Large intestine (tissue), 3 donors: Measurements from ENCODE around the gene GPR141. TPM values are rescaled to one million over a fixed set of nuclear protein-coding genes. Genes with fewer than 3 reads are reported as not detected.

Source experiments
- DNase-seq, 2 donors: peaks; one replicate each; pipeline versions ENCODE4 v3.0.0 to v3.0.0-alpha.2; 2013
- H3K27ac ChIP-seq: one replicate; pipeline ENCODE4 v1.5.1; 2013; ENCODE audit warnings: low read length
- H3K27me3 ChIP-seq: 2 replicates; pipeline ENCODE4 v1.6.1; 2013; ENCODE audit warnings: low read length; ENCODE audit not compliant: control insufficient read depth, insufficient read depth
- H3K36me3 ChIP-seq: 2 replicates; pipeline ENCODE4 v1.6.1; 2013; ENCODE audit warnings: low read length; ENCODE audit not compliant: control insufficient read depth, insufficient read depth
- H3K4me1 ChIP-seq: one replicate; pipeline ENCODE4 v1.6.1; 2013; ENCODE audit warnings: low read length; ENCODE audit not compliant: control insufficient read depth, insufficient read depth
- H3K4me3 ChIP-seq: one replicate; pipeline ENCODE4 v1.5.1; 2013; ENCODE audit warnings: low read length
- H3K9me3 ChIP-seq: one replicate; pipeline ENCODE4 v1.6.1; 2013; ENCODE audit warnings: mild to moderate bottlenecking, low read depth, low read length, moderate library complexity; ENCODE audit not compliant: control insufficient read depth
- WGBS: methylation state at CpG from one replicate; pipeline ENCODE4 v1.1.5; 2013; ENCODE audit warnings: low lambda C conversion rate; ENCODE audit not compliant: insufficient coverage; 5-methylcytosine and 5-hydroxymethylcytosine counted together
- polyA plus RNA-seq: library from polyadenylated mRNA; unstranded; fragments of 120-200 nt; gene quantifications from one replicate; pipeline ENCODE4 v1.2.1, GENCODE V29; 2013

The GPR141 gene
- polyA plus RNA-seq, 1 donor: 0.52 TPM

DNA sequence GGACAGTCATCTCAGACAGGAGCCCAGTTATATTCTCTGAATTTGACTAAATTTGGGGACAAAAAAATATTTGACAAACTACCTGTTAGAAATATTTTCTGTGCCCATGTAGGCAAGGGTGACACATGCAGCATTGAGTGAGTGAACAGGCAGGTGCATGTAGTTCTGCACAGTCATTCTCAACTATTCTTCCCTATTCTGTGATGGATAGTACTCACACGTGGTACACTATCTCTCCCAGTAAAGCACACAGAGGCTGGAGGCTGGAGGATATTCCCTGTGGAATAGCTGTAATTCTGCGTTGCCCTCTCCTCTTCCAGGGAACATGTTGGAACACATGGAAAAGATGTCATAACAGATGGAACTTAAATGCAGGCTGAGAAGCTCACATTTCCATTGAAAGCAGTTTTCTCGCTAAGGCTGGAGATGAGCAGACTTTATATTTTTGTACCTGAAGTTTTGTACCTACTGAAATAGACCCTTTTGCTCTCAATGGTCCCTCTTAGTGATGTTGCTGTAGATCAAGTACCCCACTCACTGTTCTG, 75.0 kb downstream of the GPR141 start:
- no peak for DNase-seq
- no peak overlapping the region for H3K4me3 ChIP-seq
- no CpG with 5 or more reads among the region's 3 CpGs for WGBS
- no peaks in the 10 kb centered on the region for H3K36me3 ChIP-seq
- no peaks in the 10 kb centered on the region for H3K4me1 ChIP-seq
- H3K27ac ChIP-seq: no peak overlapping the region
- H3K9me3 ChIP-seq: no peaks in the 10 kb centered on the region
- H3K27me3 ChIP-seq: no peaks in the 10 kb centered on the region

- H3K27me3 ChIP-seq: no peaks in the 10 kb centered on the region
- H3K27ac ChIP-seq: no peak overlapping the region
- H3K4me3 ChIP-seq: no peak overlapping the region
- no peak for DNase-seq
- no CpG with 5 or more reads among the region's 5 CpGs for WGBS
- no peaks in the 10 kb centered on the region for H3K9me3 ChIP-seq
- H3K4me1 ChIP-seq: no peaks in the 10 kb centered on the region
- no peaks in the 10 kb centered on the region for H3K36me3 ChIP-seq
Observed at GRCh38 chr7:37759526-37759925, 76.0 kb downstream of the GPR141 start.

DNA sequence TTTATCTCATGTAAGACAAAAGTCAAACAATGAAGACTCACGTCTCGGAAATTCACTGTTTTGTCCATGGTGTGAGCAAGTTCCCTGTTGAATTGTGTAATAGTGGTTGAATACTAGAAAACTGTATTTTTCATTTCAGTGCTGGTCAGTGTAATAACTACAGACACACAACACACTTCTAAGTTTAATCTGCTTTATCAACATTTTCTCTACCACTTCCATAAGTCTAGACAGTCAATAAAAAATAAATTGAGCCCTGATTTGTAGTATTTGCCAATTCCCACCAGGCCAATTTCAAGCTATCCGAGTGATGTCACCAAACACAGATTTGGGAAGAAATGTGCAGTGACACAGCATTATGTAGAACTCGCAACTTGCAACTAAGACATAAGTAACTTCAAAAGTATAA, 81.9 kb downstream of the GPR141 start:
- DNase-seq: no peak
- no peaks in the 10 kb centered on the region for H3K36me3 ChIP-seq
- H3K4me3 ChIP-seq: no peak overlapping the region
- H3K9me3 ChIP-seq: no peaks in the 10 kb centered on the region
- no peak overlapping the region for H3K27ac ChIP-seq
- H3K27me3 ChIP-seq: no peaks in the 10 kb centered on the region
- H3K4me1 ChIP-seq: no peaks in the 10 kb centered on the region
- WGBS: 100% methylated on average over 1 of the region's 4 CpGs

DNA sequence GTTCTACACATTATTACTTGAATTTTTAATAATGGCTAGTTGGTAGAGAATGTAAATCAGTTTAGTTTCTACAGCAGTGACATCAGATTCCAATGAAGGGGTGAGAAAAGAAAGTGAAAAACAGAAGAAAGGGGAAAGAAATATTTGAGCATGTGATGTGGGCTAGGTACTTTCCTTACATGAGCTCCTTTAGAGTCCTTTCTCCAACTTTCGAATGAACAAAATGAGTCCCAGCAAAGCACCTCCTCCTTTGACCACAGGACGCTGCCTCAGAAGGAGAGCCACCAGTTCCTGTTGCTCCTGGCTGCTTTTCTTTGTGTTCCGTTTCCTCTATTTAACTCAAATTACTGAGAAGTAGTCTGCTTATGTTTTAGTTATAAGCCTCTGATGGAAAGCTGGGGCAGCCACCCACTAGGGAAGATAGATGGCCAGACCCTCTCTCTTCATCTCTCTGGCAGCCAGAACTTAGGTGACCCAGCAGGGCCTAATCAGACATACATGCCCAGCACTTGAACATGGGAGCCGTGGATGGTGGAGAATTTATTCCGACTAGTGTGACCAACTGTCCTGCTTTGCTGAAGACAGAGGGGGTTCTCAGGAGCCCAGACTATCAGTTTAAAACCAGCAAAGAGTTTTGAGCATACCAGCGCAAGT, 82.4 kb downstream of the GPR141 start:
- no peak for DNase-seq
- Histone ChIP-seq H3K9me3 (no peaks in the 10 kb centered on the region), H3K4me1 (no peaks in the 10 kb centered on the region), H3K27me3 (no peaks in the 10 kb centered on the region), H3K36me3 (no peaks in the 10 kb centered on the region), H3K4me3 (no peak overlapping the region), H3K27ac (no peak overlapping the region)
- WGBS: no CpG with 5 or more reads among the region's 6 CpGs

- H3K4me1 ChIP-seq: no peaks in the 10 kb centered on the region
- H3K27ac ChIP-seq: no peak overlapping the region
- no peak overlapping the region for H3K4me3 ChIP-seq
- no peaks in the 10 kb centered on the region for H3K36me3 ChIP-seq
- DNase-seq: no peak
- H3K27me3 ChIP-seq: no peaks in the 10 kb centered on the region
- no peaks in the 10 kb centered on the region for H3K9me3 ChIP-seq
- 100% methylated on average over 1 of the region's 1 CpG for WGBS
Observed at GRCh38 chr7:37768611-37769010, 85.0 kb downstream of the GPR141 start.

DNA sequence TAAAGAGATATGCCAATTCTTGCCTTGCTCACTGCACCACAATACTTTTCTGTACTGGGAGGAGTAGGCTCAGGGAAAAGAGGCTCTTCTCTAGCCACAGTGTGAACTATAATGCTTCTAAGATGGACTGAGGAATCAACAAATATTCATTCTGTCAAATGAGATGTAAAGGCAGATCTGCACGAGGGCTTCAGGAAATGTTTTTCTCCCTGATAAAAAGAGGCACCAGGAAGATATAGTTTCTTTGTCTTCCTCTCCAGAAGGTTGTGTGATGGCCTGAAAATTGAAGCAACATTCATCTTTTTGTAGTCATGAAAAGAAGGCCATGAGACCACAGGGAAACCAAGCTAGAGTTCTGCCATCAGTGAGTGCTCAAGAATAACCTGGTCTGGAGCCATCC, 85.7 kb downstream of the GPR141 start:
- Histone ChIP-seq H3K36me3 (no peaks in the 10 kb centered on the region), H3K4me1 (no peaks in the 10 kb centered on the region), H3K4me3 (no peak overlapping the region), H3K27me3 (no peaks in the 10 kb centered on the region), H3K9me3 (no peaks in the 10 kb centered on the region), H3K27ac (no peak overlapping the region)
- no peak for DNase-seq
- 20% methylated on average over 1 of the region's 1 CpG for WGBS

GRCh38 chr7:37769726-37770125, 86.2 kb downstream of the GPR141 start:
- no peak for DNase-seq
- H3K36me3 ChIP-seq: no peaks in the 10 kb centered on the region
- no peaks in the 10 kb centered on the region for H3K9me3 ChIP-seq
- WGBS: 83% methylated on average over 1 of the region's 3 CpGs
- H3K27ac ChIP-seq: no peak overlapping the region
- no peak overlapping the region for H3K4me3 ChIP-seq
- no peaks in the 10 kb centered on the region for H3K4me1 ChIP-seq
- H3K27me3 ChIP-seq: no peaks in the 10 kb centered on the region

GRCh38 chr7:37770838-37771237, 87.3 kb downstream of the GPR141 start:
- no peaks in the 10 kb centered on the region for H3K36me3 ChIP-seq
- H3K9me3 ChIP-seq: peaks cover under 1% of the 10 kb centered on the region
- no peak overlapping the region for H3K27ac ChIP-seq
- no CpG with 5 or more reads among the region's 6 CpGs for WGBS
- no peak overlapping the region for H3K4me3 ChIP-seq
- H3K27me3 ChIP-seq: no peaks in the 10 kb centered on the region
- no peaks in the 10 kb centered on the region for H3K4me1 ChIP-seq
- DNase-seq: no peak

- Histone ChIP-seq H3K36me3 (no peaks in the 10 kb centered on the region), H3K4me3 (no peak overlapping the region), H3K9me3 (peaks cover 3% of the 10 kb centered on the region), H3K4me1 (no peaks in the 10 kb centered on the region), H3K27me3 (no peaks in the 10 kb centered on the region), H3K27ac (no peak overlapping the region)
- 83% methylated on average over 1 of the region's 3 CpGs for WGBS
- no peak for DNase-seq
Observed at GRCh38 chr7:37771342-37771741, 87.8 kb downstream of the GPR141 start.

- Histone ChIP-seq H3K4me1 (no peaks in the 10 kb centered on the region), H3K9me3 (peaks cover 3% of the 10 kb centered on the region), H3K36me3 (no peaks in the 10 kb centered on the region), H3K4me3 (no peak overlapping the region), H3K27ac (no peak overlapping the region), H3K27me3 (no peaks in the 10 kb centered on the region)
- DNase-seq: no peak
- WGBS: 50% methylated on average over 1 of the region's 1 CpG
Observed at GRCh38 chr7:37771801-37772200, 88.2 kb downstream of the GPR141 start.

DNA sequence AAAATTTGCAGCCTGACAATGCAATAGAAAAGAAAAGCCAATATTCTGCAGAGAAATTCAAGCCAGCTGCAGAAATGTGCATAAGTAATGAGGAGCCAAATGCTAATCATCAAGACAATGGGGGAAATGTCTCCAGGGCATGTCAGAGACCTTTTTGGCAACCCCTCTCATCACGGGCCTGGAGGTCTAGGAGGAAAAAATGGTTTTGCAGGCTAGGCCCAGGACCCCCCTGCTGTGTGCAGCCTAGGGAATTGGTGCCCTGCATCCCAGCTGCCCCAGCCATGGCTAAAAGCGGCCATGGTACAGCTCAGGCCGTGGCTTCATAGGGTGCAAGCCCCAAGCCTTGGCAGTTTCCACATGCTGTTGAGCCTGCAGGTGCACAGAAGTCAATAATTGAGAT, 92.4 kb downstream of the GPR141 start:
- no peaks in the 10 kb centered on the region for H3K27me3 ChIP-seq
- H3K27ac ChIP-seq: no peak overlapping the region
- no peak overlapping the region for H3K4me3 ChIP-seq
- no peak for DNase-seq
- WGBS: no CpG with 5 or more reads among the region's 3 CpGs
- H3K9me3 ChIP-seq: peaks cover 6% of the 10 kb centered on the region
- H3K36me3 ChIP-seq: no peaks in the 10 kb centered on the region
- H3K4me1 ChIP-seq: no peaks in the 10 kb centered on the region
